ENCODE data around the gene LEPROT. TPM values are rescaled to one million over a fixed set of nuclear protein-coding genes. Genes with fewer than 3 reads are reported as not detected.
A peak's percentile ranks its signal among the peaks of the same experiment; 100 is the strongest.

Gene LEPROT
- total RNA-seq, 6 experiments from 2014 or later = 100 to 124 (median 108) TPM

DNA sequence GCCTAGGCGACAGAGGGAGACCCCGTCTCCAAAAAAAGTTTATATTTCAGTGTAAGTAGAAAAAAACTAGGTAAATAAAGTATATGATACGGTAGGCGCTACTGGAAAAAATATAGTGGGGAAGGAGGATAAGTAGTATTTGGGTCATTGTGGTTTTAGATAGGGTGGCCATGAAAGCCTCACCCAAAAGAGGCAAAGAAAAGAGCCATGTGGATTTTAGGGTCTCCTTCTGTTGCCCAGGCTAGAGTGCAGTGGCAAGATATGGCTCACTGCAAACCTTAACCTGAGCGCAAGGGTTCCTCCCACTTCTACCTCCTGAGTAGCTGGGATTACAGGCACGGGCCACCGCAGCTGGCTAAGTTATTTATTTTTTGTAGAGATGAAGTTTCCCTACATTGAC is 17.1 kb downstream of the LEPROT start:
- peaks cover 1% of the 10 kb centered on the region; the same call in 1 of the 2 replicates for H3K27me3 Mint-ChIP-seq (ENCODE audit: insufficient read depth)
- TF ChIP-seq, protein P1, sequence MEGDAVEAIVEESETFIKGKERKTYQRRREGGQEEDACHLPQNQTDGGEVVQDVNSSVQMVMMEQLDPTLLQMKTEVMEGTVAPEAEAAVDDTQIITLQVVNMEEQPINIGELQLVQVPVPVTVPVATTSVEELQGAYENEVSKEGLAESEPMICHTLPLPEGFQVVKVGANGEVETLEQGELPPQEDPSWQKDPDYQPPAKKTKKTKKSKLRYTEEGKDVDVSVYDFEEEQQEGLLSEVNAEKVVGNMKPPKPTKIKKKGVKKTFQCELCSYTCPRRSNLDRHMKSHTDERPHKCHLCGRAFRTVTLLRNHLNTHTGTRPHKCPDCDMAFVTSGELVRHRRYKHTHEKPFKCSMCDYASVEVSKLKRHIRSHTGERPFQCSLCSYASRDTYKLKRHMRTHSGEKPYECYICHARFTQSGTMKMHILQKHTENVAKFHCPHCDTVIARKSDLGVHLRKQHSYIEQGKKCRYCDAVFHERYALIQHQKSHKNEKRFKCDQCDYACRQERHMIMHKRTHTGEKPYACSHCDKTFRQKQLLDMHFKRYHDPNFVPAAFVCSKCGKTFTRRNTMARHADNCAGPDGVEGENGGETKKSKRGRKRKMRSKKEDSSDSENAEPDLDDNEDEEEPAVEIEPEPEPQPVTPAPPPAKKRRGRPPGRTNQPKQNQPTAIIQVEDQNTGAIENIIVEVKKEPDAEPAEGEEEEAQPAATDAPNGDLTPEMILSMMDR (IDR thresholded peaks at IDR 0.05) = no peak
- H3K4me1 Mint-ChIP-seq (ENCODE audit: low read depth) = peaks cover 41% of the 10 kb centered on the region
- H3K27ac Mint-ChIP-seq = no peak overlapping the region
- no peak for DNase-seq
- H3K9me3 Mint-ChIP-seq = no peaks in the 10 kb centered on the region
- H3K4me3 Mint-ChIP-seq = no peak overlapping the region
- H3K36me3 Mint-ChIP-seq (ENCODE audit: low read depth) = peaks cover 3% of the 10 kb centered on the region; the same call in 1 of the 2 replicates

- Mint-ChIP-seq H3K4me1 (ENCODE audit: low read depth) (peaks cover 30% of the 10 kb centered on the region), H3K4me3 (no peak overlapping the region; the same call in 1 of the 2 replicates), H3K9me3 (no peaks in the 10 kb centered on the region), H3K27ac (peak overlapping the region; percentile 69), H3K36me3 (ENCODE audit: low read depth) (no peaks in the 10 kb centered on the region), H3K27me3 (ENCODE audit: insufficient read depth) (peaks cover 1% of the 10 kb centered on the region; the same call in 1 of the 2 replicates)
- DNase-seq = no peak
- TF ChIP-seq, protein P1 (IDR thresholded peaks at IDR 0.05) = no peak
These were observed 19.9 kb downstream of the LEPROT start for GRCh38 chr1:65440322-65440900.

DNA sequence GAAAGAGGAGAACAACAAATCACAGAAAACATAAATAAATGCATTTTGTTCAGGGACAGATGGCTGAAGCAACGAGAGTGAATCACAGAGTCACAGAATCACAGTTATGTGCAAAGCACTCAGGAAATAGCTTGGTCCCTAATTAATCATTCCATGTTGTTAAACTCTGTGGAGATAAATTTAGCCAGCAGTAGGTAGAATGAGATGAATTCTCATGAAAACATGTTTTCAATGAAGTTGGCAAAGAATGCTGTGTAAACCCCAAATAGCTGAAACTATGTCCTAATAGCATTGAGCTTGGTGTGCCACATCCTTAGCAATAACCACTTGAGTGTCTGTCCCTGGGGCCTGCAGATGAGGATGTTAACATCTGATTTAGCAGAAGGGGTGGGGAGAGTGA is 20.4 kb downstream of the LEPROT start:
- Mint-ChIP-seq H3K4me3 (peak overlapping the region; percentile 11), H3K27ac (peak overlapping the region; percentile 69), H3K36me3 (ENCODE audit: low read depth) (no peaks in the 10 kb centered on the region), H3K4me1 (ENCODE audit: low read depth) (peaks cover 25% of the 10 kb centered on the region), H3K9me3 (no peaks in the 10 kb centered on the region), H3K27me3 (ENCODE audit: insufficient read depth) (peaks cover 1% of the 10 kb centered on the region; the same call in 1 of the 2 replicates)
- DNase-seq = peak; percentile 72
- TF ChIP-seq, protein P1 (IDR thresholded peaks at IDR 0.05) = no peak

DNA sequence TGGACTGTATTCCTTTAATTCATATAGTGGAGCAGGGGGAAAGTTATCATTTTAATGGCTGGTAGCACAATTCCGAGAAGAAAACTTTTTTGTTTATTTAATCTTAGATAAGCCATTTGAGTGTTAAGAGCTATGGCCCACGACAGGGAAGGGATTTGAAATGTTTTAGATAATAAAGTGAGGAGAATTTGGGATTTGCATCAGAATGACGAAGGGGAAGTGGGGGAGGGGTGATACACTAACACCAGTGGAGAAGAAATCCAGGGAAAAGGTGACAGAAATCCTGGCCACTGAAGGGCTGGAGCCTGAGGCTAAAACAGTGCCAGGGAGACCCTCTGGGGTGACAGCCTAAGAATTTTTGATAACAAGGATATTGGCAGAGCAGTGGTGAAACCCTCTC is 21.0 kb downstream of the LEPROT start:
- no peak for DNase-seq
- TF ChIP-seq, protein P1 (IDR thresholded peaks at IDR 0.05) = no peak
- Mint-ChIP-seq H3K9me3 (no peaks in the 10 kb centered on the region), H3K4me3 (peak overlapping the region; percentile 11), H3K27me3 (ENCODE audit: insufficient read depth) (peaks cover 1% of the 10 kb centered on the region; the same call in 1 of the 2 replicates), H3K4me1 (ENCODE audit: low read depth) (peaks cover 20% of the 10 kb centered on the region), H3K27ac (peak overlapping the region; percentile 69; the same call in 1 of the 2 replicates), H3K36me3 (ENCODE audit: low read depth) (no peaks in the 10 kb centered on the region)

GRCh38 chr1:65442442-65442841 is 22.0 kb downstream of the LEPROT start:
- Mint-ChIP-seq H3K4me3 (no peak overlapping the region), H3K4me1 (ENCODE audit: low read depth) (peaks cover 20% of the 10 kb centered on the region), H3K36me3 (ENCODE audit: low read depth) (no peaks in the 10 kb centered on the region), H3K27me3 (ENCODE audit: insufficient read depth) (peaks cover 1% of the 10 kb centered on the region; the same call in 1 of the 2 replicates), H3K9me3 (no peaks in the 10 kb centered on the region), H3K27ac (no peak overlapping the region)
- DNase-seq = no peak
- TF ChIP-seq, protein P1 (IDR thresholded peaks at IDR 0.05) = no peak

All from HFFc6 (cell line).